Rectal smooth muscle tissue (tissue), 1 donor: ENCODE data around the gene THOC7.

ENCODE experiments used
- H3K27ac ChIP-seq: one replicate; pipeline ENCODE4 v1.7.0; 2013; ENCODE audit warnings: low read depth, low read length, inconsistent platforms
- H3K27me3 ChIP-seq: one replicate; pipeline ENCODE4 v1.7.0; 2013; ENCODE audit warnings: low read length; ENCODE audit not compliant: control insufficient read depth, insufficient read depth
- H3K36me3 ChIP-seq: one replicate; pipeline ENCODE4 v1.7.0; 2013; ENCODE audit warnings: low read length; ENCODE audit not compliant: control insufficient read depth, insufficient read depth
- H3K4me1 ChIP-seq: one replicate; pipeline ENCODE4 v1.7.0; 2013; ENCODE audit warnings: low read length; ENCODE audit not compliant: control insufficient read depth, insufficient read depth
- H3K4me3 ChIP-seq: one replicate; pipeline ENCODE4 v1.7.0; 2013; ENCODE audit warnings: low read length
- H3K9ac ChIP-seq: one replicate; pipeline ENCODE4 v1.7.0; 2013; ENCODE audit warnings: low read length

The THOC7 gene

GRCh38 chr3:63900010-63900409 lies 36.4 kb upstream of the THOC7 start:
- no peaks in the 10 kb centered on the region for H3K27me3 ChIP-seq
- H3K36me3 ChIP-seq, result peaks cover 3% of the 10 kb centered on the region
- no peak overlapping the region for H3K27ac ChIP-seq

DNA sequence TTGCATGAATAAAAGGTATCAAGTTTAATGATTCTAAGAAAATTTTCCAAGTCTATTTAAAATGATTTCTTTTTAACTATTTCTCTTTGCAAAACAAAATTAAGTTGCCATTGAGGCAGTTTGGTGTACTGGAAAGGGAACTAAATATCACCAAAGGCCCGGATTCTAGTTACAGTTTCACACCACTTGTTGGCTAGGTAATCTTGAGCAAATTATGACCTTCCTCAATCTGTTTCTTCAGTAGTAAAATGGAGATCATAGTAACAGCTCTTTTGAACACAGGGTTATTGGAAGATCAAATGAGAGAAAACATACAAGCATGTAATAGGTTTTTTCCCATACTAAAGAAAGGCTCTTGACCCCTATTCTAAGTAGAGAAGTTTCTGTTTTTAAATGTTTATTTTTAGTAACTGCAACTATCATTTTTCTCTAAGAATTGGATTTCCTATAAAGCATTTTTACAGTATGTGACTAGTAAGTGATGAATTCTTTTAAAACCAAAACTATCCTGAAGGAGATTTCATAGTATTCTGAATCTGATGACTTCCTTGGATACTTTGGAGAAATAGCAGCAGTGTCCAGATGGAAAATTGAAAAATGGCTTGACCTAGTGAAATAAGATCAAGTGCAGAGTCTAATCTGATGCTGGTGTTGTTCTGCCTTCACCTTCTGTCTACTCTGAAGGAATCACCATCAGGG lies 32.9 kb upstream of the THOC7 start:
- H3K36me3 ChIP-seq, result peaks cover 3% of the 10 kb centered on the region
- H3K27ac ChIP-seq, result no peak overlapping the region
- no peak overlapping the region for H3K9ac ChIP-seq
- no peaks in the 10 kb centered on the region for H3K27me3 ChIP-seq
- H3K4me1 ChIP-seq, result peaks cover 3% of the 10 kb centered on the region
- no peak overlapping the region for H3K4me3 ChIP-seq

More at GRCh38 chr3:63900010-63900409, 36.4 kb upstream of the THOC7 start:
- Histone ChIP-seq H3K9ac (no peak overlapping the region), H3K4me3 (no peak overlapping the region), H3K4me1 (peaks cover 3% of the 10 kb centered on the region)

- Histone ChIP-seq H3K9ac (no peak overlapping the region), H3K27me3 (no peaks in the 10 kb centered on the region), H3K27ac (no peak overlapping the region)
Observed at GRCh38 chr3:63895422-63896189, 32.0 kb upstream of the THOC7 start.

GRCh38 chr3:63892773-63893352 lies 29.3 kb upstream of the THOC7 start:
- H3K36me3 ChIP-seq, result no peaks in the 10 kb centered on the region
- no peak overlapping the region for H3K4me3 ChIP-seq
- peaks cover 3% of the 10 kb centered on the region for H3K4me1 ChIP-seq
- H3K27ac ChIP-seq, result no peak overlapping the region
- no peaks in the 10 kb centered on the region for H3K27me3 ChIP-seq
- H3K9ac ChIP-seq, result no peak overlapping the region

More at GRCh38 chr3:63895422-63896189, 32.0 kb upstream of the THOC7 start:
- H3K36me3 ChIP-seq, result peaks cover 3% of the 10 kb centered on the region
- H3K4me3 ChIP-seq, result no peak overlapping the region
- H3K4me1 ChIP-seq, result peaks cover 3% of the 10 kb centered on the region

DNA sequence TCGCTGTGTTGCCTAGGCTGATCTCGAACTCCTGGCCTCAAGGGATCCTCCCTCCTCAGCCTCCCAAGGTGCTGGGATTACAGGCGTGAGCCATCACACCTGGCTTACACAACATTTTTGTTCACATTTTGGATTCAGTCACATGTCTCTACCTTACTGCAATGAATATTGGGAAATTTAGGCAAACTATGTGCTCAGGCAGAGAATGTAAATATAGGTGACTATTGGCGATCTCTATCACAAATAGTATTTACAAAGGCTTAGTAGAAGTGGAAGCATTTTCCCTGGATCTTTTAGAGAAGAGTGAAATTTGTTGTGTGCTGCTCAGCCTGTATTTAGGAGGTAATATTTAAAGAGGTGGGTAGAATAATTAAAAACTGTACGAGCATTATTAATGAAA lies 27.9 kb upstream of the THOC7 start:
- peaks cover 3% of the 10 kb centered on the region for H3K4me1 ChIP-seq
- H3K27ac ChIP-seq, result no peak overlapping the region
- H3K36me3 ChIP-seq, result no peaks in the 10 kb centered on the region
- H3K4me3 ChIP-seq, result no peak overlapping the region
- H3K9ac ChIP-seq, result no peak overlapping the region
- H3K27me3 ChIP-seq, result no peaks in the 10 kb centered on the region

DNA sequence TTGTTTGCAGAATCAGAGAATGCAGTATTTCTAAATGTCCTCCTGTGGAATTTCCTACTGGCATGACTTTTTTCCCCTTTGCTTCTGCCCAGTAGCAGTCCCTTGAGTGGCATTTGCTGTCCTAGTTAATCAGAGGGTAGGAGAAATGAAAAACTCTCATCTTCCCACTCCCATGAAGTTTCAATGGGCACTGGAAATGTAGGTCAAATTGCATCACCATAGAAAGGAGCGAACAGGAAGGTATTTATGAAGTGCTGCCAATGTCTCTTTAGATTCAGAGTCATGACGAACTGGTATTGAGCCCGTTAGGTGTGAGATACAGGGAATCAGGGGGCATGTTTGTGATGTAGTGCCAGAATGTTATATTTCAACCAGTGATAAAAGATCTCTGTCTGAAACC lies 23.3 kb upstream of the THOC7 start:
- Histone ChIP-seq H3K4me3 (no peak overlapping the region), H3K27ac (no peak overlapping the region), H3K27me3 (no peaks in the 10 kb centered on the region), H3K9ac (no peak overlapping the region), H3K36me3 (no peaks in the 10 kb centered on the region), H3K4me1 (no peaks in the 10 kb centered on the region)

- Histone ChIP-seq H3K9ac (no peak overlapping the region), H3K36me3 (no peaks in the 10 kb centered on the region), H3K4me1 (peaks cover 29% of the 10 kb centered on the region)
Observed at GRCh38 chr3:63880653-63881052, 17.0 kb upstream of the THOC7 start.

GRCh38 chr3:63878394-63879060 lies 14.9 kb upstream of the THOC7 start:
- H3K36me3 ChIP-seq, result no peaks in the 10 kb centered on the region
- no peak overlapping the region for H3K27ac ChIP-seq
- no peaks in the 10 kb centered on the region for H3K27me3 ChIP-seq
- no peak overlapping the region for H3K4me3 ChIP-seq
- H3K4me1 ChIP-seq, result peaks cover 29% of the 10 kb centered on the region
- H3K9ac ChIP-seq, result no peak overlapping the region

More at GRCh38 chr3:63880653-63881052, 17.0 kb upstream of the THOC7 start:
- Histone ChIP-seq H3K4me3 (no peak overlapping the region), H3K27me3 (no peaks in the 10 kb centered on the region), H3K27ac (no peak overlapping the region)

- H3K27ac ChIP-seq, result no peak overlapping the region
- no peaks in the 10 kb centered on the region for H3K27me3 ChIP-seq
- no peak overlapping the region for H3K9ac ChIP-seq
- peaks cover 29% of the 10 kb centered on the region for H3K4me1 ChIP-seq
- no peaks in the 10 kb centered on the region for H3K36me3 ChIP-seq
- no peak overlapping the region for H3K4me3 ChIP-seq
Observed at GRCh38 chr3:63877737-63878393, 14.3 kb upstream of the THOC7 start.

- H3K4me1 ChIP-seq, result peaks cover 29% of the 10 kb centered on the region
- no peak overlapping the region for H3K9ac ChIP-seq
- H3K27ac ChIP-seq, result no peak overlapping the region
- no peak overlapping the region for H3K4me3 ChIP-seq
- H3K27me3 ChIP-seq, result no peaks in the 10 kb centered on the region
- H3K36me3 ChIP-seq, result no peaks in the 10 kb centered on the region
Observed at GRCh38 chr3:63876260-63876659, 12.7 kb upstream of the THOC7 start.

GRCh38 chr3:63875510-63875909 lies 11.9 kb upstream of the THOC7 start:
- Histone ChIP-seq H3K27me3 (no peaks in the 10 kb centered on the region), H3K36me3 (no peaks in the 10 kb centered on the region), H3K4me1 (peaks cover 29% of the 10 kb centered on the region), H3K4me3 (no peak overlapping the region), H3K27ac (no peak overlapping the region), H3K9ac (no peak overlapping the region)

DNA sequence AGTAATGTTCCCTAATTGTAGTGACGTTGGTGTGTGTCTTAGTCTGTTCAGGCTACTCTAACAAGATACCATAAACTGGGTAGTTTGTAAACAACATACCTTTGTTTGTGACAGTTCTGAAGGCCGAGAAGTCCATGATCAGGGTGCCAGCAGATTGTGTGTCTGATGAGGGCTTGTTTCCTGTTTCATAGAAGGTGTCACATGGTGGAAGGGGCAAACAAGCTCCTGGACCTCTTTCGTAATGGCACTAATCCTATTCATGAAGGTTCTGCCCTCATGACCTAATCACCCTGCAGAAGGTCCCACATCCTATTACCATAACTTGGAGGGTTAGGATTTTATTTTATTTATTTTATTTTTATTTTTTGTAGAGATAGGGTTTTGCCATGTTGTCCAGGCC lies 11.2 kb upstream of the THOC7 start:
- Histone ChIP-seq H3K27me3 (no peaks in the 10 kb centered on the region), H3K4me3 (no peak overlapping the region), H3K4me1 (peaks cover 29% of the 10 kb centered on the region), H3K36me3 (no peaks in the 10 kb centered on the region), H3K27ac (no peak overlapping the region), H3K9ac (no peak overlapping the region)
